Measurements from ENCODE around the gene PLS3. TPM values are rescaled to one million over a fixed set of nuclear protein-coding genes. Genes with fewer than 3 reads are reported as not detected.

The PLS3 gene
- total RNA-seq, 2 donors from 2014 or later: 34.8 to 47.5 TPM

DNA sequence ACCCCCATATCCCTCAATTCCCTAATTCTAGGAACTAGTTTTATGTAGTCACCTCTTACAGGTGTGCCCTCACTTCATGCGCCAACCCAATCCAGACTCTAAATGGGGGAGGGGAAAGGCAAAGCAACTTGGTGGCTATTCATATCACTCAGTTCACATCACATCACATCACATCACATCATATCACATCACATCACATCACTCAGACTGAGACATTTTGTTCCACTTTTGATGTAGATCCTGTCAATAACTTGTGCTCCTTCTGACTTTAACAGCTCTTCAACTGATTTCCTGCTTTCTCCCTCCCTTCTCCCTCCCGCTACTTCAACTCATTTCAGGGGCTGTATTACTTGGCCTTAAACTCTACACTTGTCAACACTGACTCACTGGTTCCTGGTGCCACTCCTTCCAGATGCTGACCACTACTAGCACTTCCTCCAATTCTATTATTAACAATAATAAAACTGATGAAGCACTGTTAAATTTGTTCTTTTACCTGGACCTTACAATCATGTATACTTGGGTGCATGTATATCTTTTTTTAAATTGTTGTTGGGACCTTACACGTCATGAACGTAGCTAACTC, 29.1 kb upstream of the PLS3 start:
- Histone ChIP-seq H3K27me3 (no peaks in the 10 kb centered on the region), H3K4me1 (no peaks in the 10 kb centered on the region), H3K27ac (no peak overlapping the region), H3K36me3 (replicated peaks in 1 of 2; ENCODE audit: insufficient read depth in 1 of 2, low read depth in 2 of 2) (no peaks in the 10 kb centered on the region), H3K9me3 (no peaks in the 10 kb centered on the region), H3K4me3 (no peak overlapping the region)
- WGBS, 2 donors: 84 to 87% methylated on average over 4 of the region's 4 CpGs
- TF ChIP-seq, protein P1, sequence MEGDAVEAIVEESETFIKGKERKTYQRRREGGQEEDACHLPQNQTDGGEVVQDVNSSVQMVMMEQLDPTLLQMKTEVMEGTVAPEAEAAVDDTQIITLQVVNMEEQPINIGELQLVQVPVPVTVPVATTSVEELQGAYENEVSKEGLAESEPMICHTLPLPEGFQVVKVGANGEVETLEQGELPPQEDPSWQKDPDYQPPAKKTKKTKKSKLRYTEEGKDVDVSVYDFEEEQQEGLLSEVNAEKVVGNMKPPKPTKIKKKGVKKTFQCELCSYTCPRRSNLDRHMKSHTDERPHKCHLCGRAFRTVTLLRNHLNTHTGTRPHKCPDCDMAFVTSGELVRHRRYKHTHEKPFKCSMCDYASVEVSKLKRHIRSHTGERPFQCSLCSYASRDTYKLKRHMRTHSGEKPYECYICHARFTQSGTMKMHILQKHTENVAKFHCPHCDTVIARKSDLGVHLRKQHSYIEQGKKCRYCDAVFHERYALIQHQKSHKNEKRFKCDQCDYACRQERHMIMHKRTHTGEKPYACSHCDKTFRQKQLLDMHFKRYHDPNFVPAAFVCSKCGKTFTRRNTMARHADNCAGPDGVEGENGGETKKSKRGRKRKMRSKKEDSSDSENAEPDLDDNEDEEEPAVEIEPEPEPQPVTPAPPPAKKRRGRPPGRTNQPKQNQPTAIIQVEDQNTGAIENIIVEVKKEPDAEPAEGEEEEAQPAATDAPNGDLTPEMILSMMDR (IDR thresholded peaks at IDR 0.05): no peak
- no peak for TF ChIP-seq POLR2A (IDR thresholded peaks at IDR 0.05)
- no peak for ATAC-seq
- intact Hi-C loops (cut with DNase I): no loop called here
- no peak for DNase-seq

DNA sequence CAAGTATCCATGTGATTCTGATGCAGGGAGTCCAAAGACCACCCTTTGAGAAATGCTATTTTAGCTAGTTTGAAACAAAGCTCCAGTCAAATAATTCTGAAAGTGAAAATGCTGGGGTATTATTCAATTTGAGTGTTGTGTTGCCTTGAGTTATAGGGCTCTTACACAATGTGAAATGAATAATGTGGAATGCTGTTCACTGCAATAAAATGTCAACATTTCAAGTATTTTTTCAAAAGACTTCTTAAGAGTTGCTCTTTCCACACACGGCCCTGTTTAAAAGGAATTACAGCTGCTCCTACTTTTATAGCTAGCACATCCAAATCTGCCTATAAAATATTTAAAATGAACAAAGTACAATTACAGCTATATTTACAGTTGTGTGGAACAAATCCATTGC, 27.5 kb upstream of the PLS3 start:
- no peak for ATAC-seq

DNA sequence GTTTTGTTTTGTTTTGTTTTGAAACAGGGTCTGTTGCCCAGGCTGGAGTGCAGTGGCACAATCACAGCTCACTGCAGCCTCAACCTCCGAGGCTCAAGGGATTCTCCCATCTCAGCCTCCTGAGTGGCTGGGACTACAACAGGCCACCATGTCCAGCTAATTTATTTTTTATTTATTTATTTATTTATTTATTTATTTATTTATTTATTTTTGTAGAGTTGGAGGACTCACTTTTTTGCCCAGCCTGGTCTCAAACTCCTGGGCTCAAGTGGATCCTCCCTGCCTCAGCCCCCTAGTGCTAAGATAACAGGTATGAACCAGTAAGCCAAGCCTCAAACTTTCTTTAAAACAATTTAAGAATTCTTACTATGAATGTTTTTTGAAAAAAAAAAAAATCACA, 26.6 kb upstream of the PLS3 start:
- Histone ChIP-seq H3K36me3 (replicated peaks in 1 of 2; ENCODE audit: insufficient read depth in 1 of 2, low read depth in 2 of 2) (no peaks in the 10 kb centered on the region), H3K27ac (no peak overlapping the region), H3K4me1 (no peaks in the 10 kb centered on the region), H3K4me3 (no peak overlapping the region), H3K9me3 (no peaks in the 10 kb centered on the region), H3K27me3 (no peaks in the 10 kb centered on the region)
- no peak for DNase-seq
- TF ChIP-seq POLR2A (IDR thresholded peaks at IDR 0.05): no peak
- TF ChIP-seq, protein P1 (IDR thresholded peaks at IDR 0.05): no peak
- intact Hi-C loops (cut with DNase I): no loop called here
- ATAC-seq: no peak
- 100% methylated on average over 1 of the region's 1 CpG for WGBS, 2 donors

More for the DNA sequence above, 27.5 kb upstream of the PLS3 start:
- Histone ChIP-seq H3K4me3 (no peak overlapping the region), H3K4me1 (no peaks in the 10 kb centered on the region), H3K36me3 (replicated peaks in 1 of 2; ENCODE audit: insufficient read depth in 1 of 2, low read depth in 2 of 2) (no peaks in the 10 kb centered on the region), H3K9me3 (no peaks in the 10 kb centered on the region), H3K27ac (no peak overlapping the region), H3K27me3 (no peaks in the 10 kb centered on the region)
- no peak for DNase-seq
- TF ChIP-seq, protein P1 (IDR thresholded peaks at IDR 0.05): no peak
- no peak for TF ChIP-seq POLR2A (IDR thresholded peaks at IDR 0.05)
- intact Hi-C loops (cut with DNase I): no loop called here
- WGBS, 2 donors: 62 to 81% methylated on average over 1 of the region's 1 CpG

GRCh38 chrX:115535421-115535820, 25.6 kb upstream of the PLS3 start:
- no peaks in the 10 kb centered on the region for H3K4me1 ChIP-seq
- no peak for ATAC-seq
- no peaks in the 10 kb centered on the region for H3K27me3 ChIP-seq
- no peak overlapping the region for H3K27ac ChIP-seq
- intact Hi-C loops (cut with DNase I): no loop called here
- no peak for DNase-seq
- no peak overlapping the region for H3K4me3 ChIP-seq
- no peak for TF ChIP-seq POLR2A (IDR thresholded peaks at IDR 0.05)
- no peaks in the 10 kb centered on the region for H3K36me3 ChIP-seq (replicated peaks in 1 of 2; ENCODE audit: insufficient read depth in 1 of 2, low read depth in 2 of 2)
- no peaks in the 10 kb centered on the region for H3K9me3 ChIP-seq

- TF ChIP-seq, protein P1 (IDR thresholded peaks at IDR 0.05): no peak
- TF ChIP-seq POLR2A (IDR thresholded peaks at IDR 0.05): no peak
- Histone ChIP-seq H3K36me3 (replicated peaks in 1 of 2; ENCODE audit: insufficient read depth in 1 of 2, low read depth in 2 of 2) (no peaks in the 10 kb centered on the region), H3K4me3 (no peak overlapping the region), H3K27ac (no peak overlapping the region), H3K27me3 (no peaks in the 10 kb centered on the region), H3K9me3 (no peaks in the 10 kb centered on the region), H3K4me1 (no peaks in the 10 kb centered on the region)
- WGBS, 2 donors: 90% methylated on average over 1 of the region's 1 CpG
- intact Hi-C loops (cut with DNase I): no loop called here
- ATAC-seq (no peak), DNase-seq (no peak)
These were observed 25.1 kb upstream of the PLS3 start for GRCh38 chrX:115535844-115536243.
